Endothelial cell of umbilical vein (primary cell): Measurements from ENCODE around the gene RIBC2. TPM values are rescaled to one million over a fixed set of nuclear protein-coding genes. Genes with fewer than 3 reads are reported as not detected.
"Not testable (repeated sequence)": the region's sequence is repeated elsewhere in the genome, so short reads cannot be mapped to it uniquely, and the experiment has no call there.

Experiments used
- BruUV-seq: library from RNA; stranded (reverse); fragments of 400-500 nt; replicated peaks from 2 replicates; lab custom pipeline; 2021; lab: Mats Ljungman, UMichigan
- CTCF ChIA-PET: fragments of 300-600, 350-600 bp; sonication (Branson Sonifier 250); formaldehyde crosslinking; loops from one replicate; lab custom pipeline; 2021; ENCODE audit warnings: antibody characterized with exemption, inconsistent platforms; lab: Charles Lee
- POLR2A ChIA-PET: fragments of 300-600, 350-600 bp; sonication (Branson Sonifier 250); formaldehyde crosslinking; loops from one replicate; lab custom pipeline; 2021; ENCODE audit warnings: antibody characterized with exemption, inconsistent platforms; lab: Charles Lee
- DNase-seq: peaks from one replicate; pipeline ENCODE4 v3.0.0-alpha.2; 2011; ENCODE audit warnings: low read depth, low spot score
- FAIRE-seq: peaks from 2 replicates; lab custom pipeline; 2011; peaks lifted over from hg19 to GRCh38; lab: Jason Lieb, UNC
- H2AFZ ChIP-seq: 2 replicates; pipeline ENCODE4 v1.6.0; 2012; ENCODE audit warnings: low read depth, low read length, control low read depth, inconsistent platforms
- H3K27ac ChIP-seq: 2 replicates; pipeline ENCODE4 v1.5.1; 2011; ENCODE audit warnings: low read depth, mild to moderate bottlenecking, control low read depth, low read length, moderate library complexity; ENCODE audit not compliant: insufficient read depth
- H3K27me3 ChIP-seq, 2 experiments: 2 replicates each; pipeline versions ENCODE4 v1.6.0 to v1.6.1; 2011; ENCODE audit warnings: low read length in 2 of 2, mixed read lengths in 1 of 2; ENCODE audit not compliant: control insufficient read depth in 2 of 2, insufficient read depth in 2 of 2
- H3K36me3 ChIP-seq, 2 experiments: 2 replicates in 1 of 2; 3 replicates in 1 of 2; pipeline ENCODE4 v1.5.1; 2011; ENCODE audit warnings: low read length in 2 of 2, mild to moderate bottlenecking in 1 of 2, moderate library complexity in 1 of 2; ENCODE audit not compliant: control insufficient read depth in 2 of 2, insufficient read depth in 2 of 2; ENCODE audit errors: extremely low read depth in 1 of 2
- H3K4me1 ChIP-seq: 3 replicates; pipeline ENCODE4 v1.5.1; 2011; ENCODE audit warnings: mild to moderate bottlenecking, low read length; ENCODE audit not compliant: control insufficient read depth, insufficient read depth; ENCODE audit errors: extremely low read depth
- H3K4me2 ChIP-seq: 2 replicates; pipeline ENCODE4 v1.6.1; 2011; ENCODE audit warnings: low read length, control low read depth, mixed read lengths; ENCODE audit not compliant: insufficient read depth
- H3K4me3 ChIP-seq, 3 experiments: fragments of 200-600 bp in 1 of 3; sonication (generic), shearing (Covaris generic) in 1 of 3; replicated peaks in 1 of 3; 2 replicates each; pipeline ENCODE4 v1.5.1; 2011 to 2016; ENCODE audit warnings: control low read depth in 3 of 3, low read length in 3 of 3, mild to moderate bottlenecking in 2 of 3, inconsistent platforms in 1 of 3, low read depth in 1 of 3, moderate library complexity in 1 of 3; ENCODE audit not compliant: insufficient read depth in 1 of 3
- H3K79me2 ChIP-seq: 2 replicates; pipeline ENCODE4 v1.6.0; 2012; ENCODE audit warnings: low read length, inconsistent platforms; ENCODE audit not compliant: control insufficient read depth, insufficient read depth
- H3K9ac ChIP-seq: replicated peaks from 2 replicates; pipeline ENCODE3; 2011; ENCODE audit warnings: low read length, control low read depth; ENCODE audit not compliant: insufficient read depth; ENCODE audit errors: extremely low read depth
- H3K9me1 ChIP-seq: replicated peaks from 3 replicates; pipeline ENCODE4 v1.6.0; 2011; ENCODE audit warnings: mild to moderate bottlenecking, low read length; ENCODE audit not compliant: control insufficient read depth, insufficient read depth; ENCODE audit errors: extremely low read depth
- H3K9me3 ChIP-seq: replicated peaks from 2 replicates; pipeline ENCODE4 v1.5.1; 2012; ENCODE audit warnings: low read length, inconsistent platforms; ENCODE audit not compliant: control insufficient read depth, insufficient read depth
- H4K20me1 ChIP-seq: replicated peaks from 2 replicates; pipeline ENCODE3; 2011; ENCODE audit warnings: mild to moderate bottlenecking, low read length; ENCODE audit not compliant: control insufficient read depth, insufficient read depth; ENCODE audit errors: extremely low read depth
- MAX ChIP-seq: IDR thresholded peaks from 2 replicates; pipeline ENCODE4 v1.6.1; 2011; ENCODE audit not compliant: insufficient read depth, insufficient read length
- MYC ChIP-seq: IDR thresholded peaks from one replicate; pipeline ENCODE4 v1.6.1; 2011; ENCODE audit warnings: mild to moderate bottlenecking, low read depth, low read length
- dilution Hi-C: fragments of 300-500 bp; cut with MboI; formaldehyde crosslinking; loops from one replicate; pipeline ENCODE4 v1.15.0; 2019; ENCODE audit warnings: low sequenced_read_pairs; ENCODE audit not compliant: extremely low pct_ligation_motif_present
- intact Hi-C: fragments of 100-400 bp; cut with micrococcal nuclease; formaldehyde crosslinking; loops from one replicate; pipeline ENCODE4 v1.10.0; 2022
- polyA plus RNA-seq, 4 experiments: library from polyadenylated mRNA; depleted of rRNA in 3 of 4; stranded (reverse) in 3 of 4; unstranded in 1 of 4; fragments of >200 nt; gene quantifications; 2 replicates each; pipeline versions ENCODE4 v1.2.1 to v1.2.3, GENCODE V29; 2011 to 2012; ENCODE audit warnings: missing spikeins in 1 of 4
- total RNA-seq: library from RNA; stranded (reverse); gene quantifications from 2 replicates; pipeline ENCODE4 v1.2.3, GENCODE V29; 2021

The RIBC2 gene
- total and polyA plus RNA-seq, 2 donors (not counting 3 experiments of a cell fraction or from before 2014, with no cell fraction given): 1.2 to 5.7 TPM

- BruUV-seq: no TSS peak
- Histone ChIP-seq H3K27ac (no peak overlapping the region), H3K9me1 (no peaks in the 10 kb centered on the region), H3K4me2 (no peak overlapping the region), H4K20me1 (no peaks in the 10 kb centered on the region), H3K4me1 (no peaks in the 10 kb centered on the region), H3K27me3 (peaks cover 2 to 3% of the 10 kb centered on the region in 2 experiments), H3K9me3 (no peaks in the 10 kb centered on the region), H3K79me2 (no peaks in the 10 kb centered on the region), H3K9ac (no peak overlapping the region), H2AFZ (no peak overlapping the region), H3K4me3 (no peak overlapping the region), H3K36me3 (no peaks in the 10 kb centered on the region)
- no peak for DNase-seq
- intact Hi-C loops: no loop called here
- POLR2A ChIA-PET: no interaction called here
- TF ChIP-seq MAX (no peak), MYC (no peak)
- dilution Hi-C loops: no loop called here
- CTCF ChIA-PET: no interaction called here
- FAIRE-seq: no peak
Measured at GRCh38 chr22:45448431-45448830, 34.9 kb downstream of the RIBC2 start.

GRCh38 chr22:45449442-45449841 is 35.9 kb downstream of the RIBC2 start:
- BruUV-seq, intact Hi-C loops, H3K9ac ChIP-seq, H3K9me1 ChIP-seq, FAIRE-seq, dilution Hi-C loops, POLR2A ChIA-PET, H3K9me3 ChIP-seq, H3K79me2 ChIP-seq, H3K27ac ChIP-seq, DNase-seq, H3K4me3 ChIP-seq, H3K4me1 ChIP-seq, H3K4me2 ChIP-seq, CTCF ChIA-PET, H3K36me3 ChIP-seq, H4K20me1 ChIP-seq, H2AFZ ChIP-seq, H3K27me3 ChIP-seq: not testable (repeated sequence)
